Measurements from ENCODE around the gene INHBC.

The INHBC gene

DNA sequence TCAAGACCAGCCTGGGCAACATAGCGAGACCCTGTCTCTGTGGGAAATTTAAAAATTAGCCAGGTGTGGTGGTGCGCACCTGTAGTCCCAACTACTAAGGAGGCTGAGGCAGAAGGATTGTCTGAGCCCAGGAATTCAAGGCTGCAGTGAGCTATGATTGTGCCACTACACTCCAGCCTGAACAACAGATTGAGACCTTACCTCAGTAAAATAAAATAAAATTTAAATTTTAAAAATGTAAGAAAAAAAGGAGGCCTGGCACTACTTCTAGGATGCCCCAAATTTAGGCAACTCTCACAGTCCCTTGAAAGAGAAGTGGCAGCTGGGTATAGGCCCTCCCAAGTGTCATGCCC is 19.6 kb downstream of the INHBC start:
- TF ChIP-seq, protein P1, sequence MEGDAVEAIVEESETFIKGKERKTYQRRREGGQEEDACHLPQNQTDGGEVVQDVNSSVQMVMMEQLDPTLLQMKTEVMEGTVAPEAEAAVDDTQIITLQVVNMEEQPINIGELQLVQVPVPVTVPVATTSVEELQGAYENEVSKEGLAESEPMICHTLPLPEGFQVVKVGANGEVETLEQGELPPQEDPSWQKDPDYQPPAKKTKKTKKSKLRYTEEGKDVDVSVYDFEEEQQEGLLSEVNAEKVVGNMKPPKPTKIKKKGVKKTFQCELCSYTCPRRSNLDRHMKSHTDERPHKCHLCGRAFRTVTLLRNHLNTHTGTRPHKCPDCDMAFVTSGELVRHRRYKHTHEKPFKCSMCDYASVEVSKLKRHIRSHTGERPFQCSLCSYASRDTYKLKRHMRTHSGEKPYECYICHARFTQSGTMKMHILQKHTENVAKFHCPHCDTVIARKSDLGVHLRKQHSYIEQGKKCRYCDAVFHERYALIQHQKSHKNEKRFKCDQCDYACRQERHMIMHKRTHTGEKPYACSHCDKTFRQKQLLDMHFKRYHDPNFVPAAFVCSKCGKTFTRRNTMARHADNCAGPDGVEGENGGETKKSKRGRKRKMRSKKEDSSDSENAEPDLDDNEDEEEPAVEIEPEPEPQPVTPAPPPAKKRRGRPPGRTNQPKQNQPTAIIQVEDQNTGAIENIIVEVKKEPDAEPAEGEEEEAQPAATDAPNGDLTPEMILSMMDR (IDR thresholded peaks at IDR 0.05; ENCODE audit: low read depth, low read length): no peak
- no peak for DNase-seq
- Histone ChIP-seq H3K9me3 (ENCODE audit: severe bottlenecking) (no peaks in the 10 kb centered on the region), H3K27me3 (ENCODE audit: insufficient read depth, low read depth, severe bottlenecking) (no peaks in the 10 kb centered on the region), H3K36me3 (peaks cover 25% of the 10 kb centered on the region), H3K4me3 (ENCODE audit: low read depth, low read length) (no peak overlapping the region), H3K27ac (peak overlapping the region; percentile 100)

DNA sequence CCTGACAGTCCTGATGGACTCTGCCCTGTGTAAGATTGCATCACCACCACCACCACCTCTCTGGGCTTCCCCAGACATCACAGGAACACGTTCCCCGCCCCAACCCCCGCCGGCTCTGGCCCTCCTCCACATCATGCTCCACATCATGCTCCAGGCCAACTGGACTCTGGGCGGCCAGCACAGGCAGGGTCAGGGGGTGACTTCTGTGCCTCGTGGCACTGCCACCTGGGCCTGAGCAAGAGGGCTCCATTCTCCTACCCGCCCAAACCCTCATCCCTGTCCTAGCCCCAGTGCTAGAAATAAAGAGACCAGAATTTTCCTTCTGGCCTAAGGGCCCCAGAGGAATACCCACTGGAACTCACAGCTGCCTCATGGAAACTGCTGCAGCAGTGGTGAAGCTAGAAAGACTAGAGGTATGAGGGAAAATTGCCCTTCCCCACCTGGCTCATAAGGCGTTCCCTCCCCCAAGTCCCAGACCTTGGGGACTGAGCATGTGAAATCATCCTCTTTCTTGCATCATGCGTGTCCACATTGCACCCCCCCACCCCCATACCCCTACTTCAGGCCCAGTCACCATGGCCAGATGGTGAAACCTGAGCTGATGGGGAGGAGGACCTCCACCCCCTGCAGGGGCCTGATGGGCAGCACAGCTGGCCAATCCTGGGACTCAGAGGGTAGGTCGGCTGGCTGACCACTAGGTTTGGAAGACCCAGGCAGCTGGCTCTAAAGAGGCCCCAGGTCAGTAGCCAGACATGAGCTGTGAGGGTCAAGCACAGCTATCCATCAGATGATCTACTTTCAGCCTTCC is 20.2 kb downstream of the INHBC start, which contains the start of gene INHBE:
INHBE (plus strand) TSS at position 742 of the 808 bp plus-strand sequence. CDS start 230 bp downstream, outside the sequence.
- Histone ChIP-seq H3K4me3 (ENCODE audit: low read depth, low read length) (peak within 1 kb of the TSS; percentile 74), H3K36me3 (peaks cover 27% of the 10 kb centered on the region), H3K27ac (peak within 1 kb of the TSS; percentile 100), H3K27me3 (ENCODE audit: insufficient read depth, low read depth, severe bottlenecking) (no peaks in the 10 kb centered on the region), H3K9me3 (ENCODE audit: severe bottlenecking) (no peaks in the 10 kb centered on the region)
- TF ChIP-seq, protein P1 (IDR thresholded peaks at IDR 0.05; ENCODE audit: low read depth, low read length): no peak
- DNase-seq: peak; percentile 98

DNA sequence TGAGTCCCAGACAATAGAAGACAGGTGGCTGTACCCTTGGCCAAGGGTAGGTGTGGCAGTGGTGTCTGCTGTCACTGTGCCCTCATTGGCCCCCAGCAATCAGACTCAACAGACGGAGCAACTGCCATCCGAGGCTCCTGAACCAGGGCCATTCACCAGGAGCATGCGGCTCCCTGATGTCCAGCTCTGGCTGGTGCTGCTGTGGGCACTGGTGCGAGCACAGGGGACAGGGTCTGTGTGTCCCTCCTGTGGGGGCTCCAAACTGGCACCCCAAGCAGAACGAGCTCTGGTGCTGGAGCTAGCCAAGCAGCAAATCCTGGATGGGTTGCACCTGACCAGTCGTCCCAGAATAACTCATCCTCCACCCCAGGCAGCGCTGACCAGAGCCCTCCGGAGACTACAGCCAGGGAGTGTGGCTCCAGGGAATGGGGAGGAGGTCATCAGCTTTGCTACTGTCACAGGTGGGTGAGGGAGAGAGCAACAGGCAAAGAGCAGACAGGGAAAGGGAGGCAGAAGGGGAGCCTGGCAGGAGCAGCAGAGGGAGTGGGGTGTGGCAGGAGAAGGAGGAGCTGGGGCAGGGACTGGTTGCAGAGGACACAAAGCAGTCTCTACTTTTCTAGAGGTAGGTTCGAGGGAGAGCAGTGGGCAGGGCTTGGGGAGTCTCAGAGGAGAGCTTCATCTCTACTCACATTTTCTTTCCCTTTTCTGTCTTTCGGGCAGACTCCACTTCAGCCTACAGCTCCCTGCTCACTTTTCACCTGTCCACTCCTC is 21.0 kb downstream of the INHBC start:
- TF ChIP-seq, protein P1 (IDR thresholded peaks at IDR 0.05; ENCODE audit: low read depth, low read length): no peak
- Histone ChIP-seq H3K27me3 (ENCODE audit: insufficient read depth, low read depth, severe bottlenecking) (no peaks in the 10 kb centered on the region), H3K27ac (peak overlapping the region; percentile 100), H3K4me3 (ENCODE audit: low read depth, low read length) (peak overlapping the region; percentile 74), H3K36me3 (peaks cover 27% of the 10 kb centered on the region), H3K9me3 (ENCODE audit: severe bottlenecking) (no peaks in the 10 kb centered on the region)
- peak; percentile 47 for DNase-seq

DNA sequence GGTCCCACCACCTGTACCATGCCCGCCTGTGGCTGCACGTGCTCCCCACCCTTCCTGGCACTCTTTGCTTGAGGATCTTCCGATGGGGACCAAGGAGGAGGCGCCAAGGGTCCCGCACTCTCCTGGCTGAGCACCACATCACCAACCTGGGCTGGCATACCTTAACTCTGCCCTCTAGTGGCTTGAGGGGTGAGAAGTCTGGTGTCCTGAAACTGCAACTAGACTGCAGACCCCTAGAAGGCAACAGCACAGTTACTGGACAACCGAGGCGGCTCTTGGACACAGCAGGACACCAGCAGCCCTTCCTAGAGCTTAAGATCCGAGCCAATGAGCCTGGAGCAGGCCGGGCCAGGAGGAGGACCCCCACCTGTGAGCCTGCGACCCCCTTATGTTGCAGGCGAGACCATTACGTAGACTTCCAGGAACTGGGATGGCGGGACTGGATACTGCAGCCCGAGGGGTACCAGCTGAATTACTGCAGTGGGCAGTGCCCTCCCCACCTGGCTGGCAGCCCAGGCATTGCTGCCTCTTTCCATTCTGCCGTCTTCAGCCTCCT is 21.6 kb downstream of the INHBC start:
- H3K36me3 ChIP-seq: peaks cover 27% of the 10 kb centered on the region
- TF ChIP-seq, protein P1 (IDR thresholded peaks at IDR 0.05; ENCODE audit: low read depth, low read length): peak; percentile 87
- H3K9me3 ChIP-seq (ENCODE audit: severe bottlenecking): no peaks in the 10 kb centered on the region
- peaks cover 2% of the 10 kb centered on the region for H3K27me3 ChIP-seq (ENCODE audit: insufficient read depth, low read depth, severe bottlenecking)
- H3K4me3 ChIP-seq (ENCODE audit: low read depth, low read length): peak overlapping the region; percentile 74
- peak; percentile 88 for DNase-seq
- H3K27ac ChIP-seq: peak overlapping the region; percentile 100

DNA sequence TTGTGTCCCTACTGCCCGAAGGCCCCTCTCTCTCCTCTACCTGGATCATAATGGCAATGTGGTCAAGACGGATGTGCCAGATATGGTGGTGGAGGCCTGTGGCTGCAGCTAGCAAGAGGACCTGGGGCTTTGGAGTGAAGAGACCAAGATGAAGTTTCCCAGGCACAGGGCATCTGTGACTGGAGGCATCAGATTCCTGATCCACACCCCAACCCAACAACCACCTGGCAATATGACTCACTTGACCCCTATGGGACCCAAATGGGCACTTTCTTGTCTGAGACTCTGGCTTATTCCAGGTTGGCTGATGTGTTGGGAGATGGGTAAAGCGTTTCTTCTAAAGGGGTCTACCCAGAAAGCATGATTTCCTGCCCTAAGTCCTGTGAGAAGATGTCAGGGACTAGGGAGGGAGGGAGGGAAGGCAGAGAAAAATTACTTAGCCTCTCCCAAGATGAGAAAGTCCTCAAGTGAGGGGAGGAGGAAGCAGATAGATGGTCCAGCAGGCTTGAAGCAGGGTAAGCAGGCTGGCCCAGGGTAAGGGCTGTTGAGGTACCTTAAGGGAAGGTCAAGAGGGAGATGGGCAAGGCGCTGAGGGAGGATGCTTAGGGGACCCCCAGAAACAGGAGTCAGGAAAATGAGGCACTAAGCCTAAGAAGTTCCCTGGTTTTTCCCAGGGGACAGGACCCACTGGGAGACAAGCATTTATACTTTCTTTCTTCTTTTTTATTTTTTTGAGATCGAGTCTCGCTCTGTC is 22.3 kb downstream of the INHBC start:
- Histone ChIP-seq H3K4me3 (ENCODE audit: low read depth, low read length) (peak overlapping the region; percentile 74), H3K36me3 (peaks cover 27% of the 10 kb centered on the region), H3K27me3 (ENCODE audit: insufficient read depth, low read depth, severe bottlenecking) (peaks cover 2% of the 10 kb centered on the region), H3K9me3 (ENCODE audit: severe bottlenecking) (no peaks in the 10 kb centered on the region), H3K27ac (peak overlapping the region; percentile 100)
- TF ChIP-seq, protein P1 (IDR thresholded peaks at IDR 0.05; ENCODE audit: low read depth, low read length): no peak
- no peak for DNase-seq
